ENCODE data around the gene LTBP1. TPM values are rescaled to one million over a fixed set of nuclear protein-coding genes. Genes with fewer than 3 reads are reported as not detected.

LTBP1 gene
- total RNA-seq, 1 experiment from 2014 or later, result 10.3 TPM

DNA sequence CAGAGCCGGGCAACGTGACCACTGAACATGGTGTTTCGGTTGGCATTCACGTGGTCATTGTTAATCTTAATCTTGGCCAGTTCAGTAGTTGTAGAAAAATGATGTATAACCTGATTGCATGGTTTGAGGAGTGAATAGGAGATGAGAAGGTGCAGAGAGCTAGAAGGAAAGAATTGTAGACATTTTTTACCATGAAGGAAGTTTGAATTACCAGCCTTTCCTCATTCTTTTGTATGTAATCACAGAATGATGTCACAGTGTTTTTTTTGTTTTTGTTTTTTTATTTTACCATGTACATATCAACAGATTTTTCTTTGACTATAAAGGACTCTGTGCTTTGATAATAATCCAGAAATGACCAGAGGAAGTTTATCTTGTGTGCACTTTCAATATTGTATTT lies 126.3 kb downstream of the LTBP1 start:
- Histone ChIP-seq H3F3A (ENCODE audit: insufficient read depth, low read depth) (peaks cover 38% of the 10 kb centered on the region), H3K4me3 (no peak overlapping the region), H3K9me3 (ENCODE audit: insufficient read depth, low read depth) (no peaks in the 10 kb centered on the region; the same call in 1 of the 2 replicates), H3K4me1 (replicated peaks; ENCODE audit: insufficient read depth) (peaks cover 62% of the 10 kb centered on the region), H3K9me2 (ENCODE audit: insufficient read depth) (no peaks in the 10 kb centered on the region), H3K4me2 (peak overlapping the region; percentile 20), H4K20me1 (ENCODE audit: insufficient read depth) (no peaks in the 10 kb centered on the region), H3K36me3 (ENCODE audit: low read depth) (no peaks in the 10 kb centered on the region), H3K27me3 (ENCODE audit: insufficient read depth, low read depth) (no peaks in the 10 kb centered on the region), H2AFZ (no peak overlapping the region), H3K27ac (peak overlapping the region; percentile 81), H3K79me2 (ENCODE audit: low read depth) (no peaks in the 10 kb centered on the region)
- POLR2A ChIA-PET (ENCODE audit: unreplicated experiment), result no interaction called here
- DNase-seq, result peak; percentile 39 to 92
- TF ChIP-seq, protein P1, sequence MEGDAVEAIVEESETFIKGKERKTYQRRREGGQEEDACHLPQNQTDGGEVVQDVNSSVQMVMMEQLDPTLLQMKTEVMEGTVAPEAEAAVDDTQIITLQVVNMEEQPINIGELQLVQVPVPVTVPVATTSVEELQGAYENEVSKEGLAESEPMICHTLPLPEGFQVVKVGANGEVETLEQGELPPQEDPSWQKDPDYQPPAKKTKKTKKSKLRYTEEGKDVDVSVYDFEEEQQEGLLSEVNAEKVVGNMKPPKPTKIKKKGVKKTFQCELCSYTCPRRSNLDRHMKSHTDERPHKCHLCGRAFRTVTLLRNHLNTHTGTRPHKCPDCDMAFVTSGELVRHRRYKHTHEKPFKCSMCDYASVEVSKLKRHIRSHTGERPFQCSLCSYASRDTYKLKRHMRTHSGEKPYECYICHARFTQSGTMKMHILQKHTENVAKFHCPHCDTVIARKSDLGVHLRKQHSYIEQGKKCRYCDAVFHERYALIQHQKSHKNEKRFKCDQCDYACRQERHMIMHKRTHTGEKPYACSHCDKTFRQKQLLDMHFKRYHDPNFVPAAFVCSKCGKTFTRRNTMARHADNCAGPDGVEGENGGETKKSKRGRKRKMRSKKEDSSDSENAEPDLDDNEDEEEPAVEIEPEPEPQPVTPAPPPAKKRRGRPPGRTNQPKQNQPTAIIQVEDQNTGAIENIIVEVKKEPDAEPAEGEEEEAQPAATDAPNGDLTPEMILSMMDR (conservative IDR thresholded peaks at IDR 0.05), result no peak
- TF ChIP-seq EZH2 (IDR thresholded peaks at IDR 0.05; ENCODE audit: low read depth), result no peak
- intact Hi-C loops (cut with micrococcal nuclease; ENCODE audit: unreplicated experiment), result no loop called here
- CTCF ChIA-PET, result interaction anchor here (0.5 kb wide), 1 partner anchor 445 kb away, joined by 3 read pairs; the partner anchor contains the start of gene TTC27
- BruUV-seq (replicated peaks), result no TSS peak

DNA sequence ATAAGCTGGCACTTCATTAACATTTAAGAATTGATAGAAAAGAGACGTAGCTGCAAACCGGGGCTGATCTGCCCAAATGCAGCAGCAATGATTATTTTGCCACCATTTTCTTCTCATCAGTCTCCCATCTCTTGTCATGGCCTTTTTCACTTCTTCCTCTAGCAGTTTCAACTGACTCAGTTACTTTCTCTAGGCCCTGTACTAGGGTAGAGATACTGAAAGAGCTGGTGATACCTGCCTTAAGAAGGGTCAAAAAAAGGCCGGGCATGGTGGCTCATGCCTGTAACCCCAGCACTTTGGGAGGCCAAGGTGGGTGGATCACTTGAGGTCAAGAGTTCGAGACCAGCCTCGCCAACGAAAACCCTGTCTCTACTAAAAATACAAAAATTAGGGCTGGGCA lies 127.4 kb downstream of the LTBP1 start:
- no TSS peak for BruUV-seq (replicated peaks)
- H3K9me2 ChIP-seq (ENCODE audit: insufficient read depth), result no peaks in the 10 kb centered on the region
- no peak overlapping the region for H3K4me2 ChIP-seq
- H4K20me1 ChIP-seq (ENCODE audit: insufficient read depth), result no peaks in the 10 kb centered on the region
- H3F3A ChIP-seq (ENCODE audit: insufficient read depth, low read depth), result peaks cover 34% of the 10 kb centered on the region
- no peak for TF ChIP-seq EZH2 (IDR thresholded peaks at IDR 0.05; ENCODE audit: low read depth)
- TF ChIP-seq, protein P1 (conservative IDR thresholded peaks at IDR 0.05), result no peak
- intact Hi-C loops (cut with micrococcal nuclease; ENCODE audit: unreplicated experiment), result no loop called here
- H3K9me3 ChIP-seq (ENCODE audit: insufficient read depth, low read depth), result no peaks in the 10 kb centered on the region; the same call in 1 of the 2 replicates
- DNase-seq, result no peak
- no peaks in the 10 kb centered on the region for H3K79me2 ChIP-seq (ENCODE audit: low read depth)
- CTCF ChIA-PET, result no interaction called here
- H3K36me3 ChIP-seq (ENCODE audit: low read depth), result no peaks in the 10 kb centered on the region
- peaks cover 51% of the 10 kb centered on the region for H3K4me1 ChIP-seq (replicated peaks; ENCODE audit: insufficient read depth)
- no peak overlapping the region for H3K4me3 ChIP-seq
- H3K27ac ChIP-seq, result no peak overlapping the region
- H3K27me3 ChIP-seq (ENCODE audit: insufficient read depth, low read depth), result no peaks in the 10 kb centered on the region
- POLR2A ChIA-PET (ENCODE audit: unreplicated experiment), result no interaction called here
- H2AFZ ChIP-seq, result no peak overlapping the region

DNA sequence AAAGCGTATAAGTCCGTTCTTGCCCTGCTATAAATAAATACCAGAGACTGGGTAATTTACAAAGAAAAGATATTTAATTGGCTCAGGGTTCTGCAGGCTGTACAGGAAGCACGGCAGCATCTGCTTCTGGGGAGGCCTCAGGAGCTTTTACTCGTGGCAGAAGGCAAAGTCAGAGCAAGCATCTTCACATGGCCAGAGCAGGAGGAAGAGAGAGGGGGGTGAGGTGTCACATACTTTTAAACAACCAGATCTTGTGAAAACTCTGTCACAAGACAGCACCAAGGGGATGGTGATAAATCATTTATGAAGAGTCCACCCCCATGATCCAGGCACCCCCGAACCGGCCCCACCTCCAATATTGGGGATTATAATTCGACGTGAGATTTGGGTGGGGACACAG lies 130.6 kb downstream of the LTBP1 start:
- Histone ChIP-seq H3K36me3 (ENCODE audit: low read depth) (no peaks in the 10 kb centered on the region), H2AFZ (no peak overlapping the region), H3K79me2 (ENCODE audit: low read depth) (no peaks in the 10 kb centered on the region), H3F3A (ENCODE audit: insufficient read depth, low read depth) (peaks cover 6% of the 10 kb centered on the region), H3K27ac (no peak overlapping the region), H4K20me1 (ENCODE audit: insufficient read depth) (no peaks in the 10 kb centered on the region), H3K9me2 (ENCODE audit: insufficient read depth) (no peaks in the 10 kb centered on the region), H3K27me3 (ENCODE audit: insufficient read depth, low read depth) (no peaks in the 10 kb centered on the region), H3K4me1 (replicated peaks; ENCODE audit: insufficient read depth) (peaks cover 22% of the 10 kb centered on the region), H3K9me3 (ENCODE audit: insufficient read depth, low read depth) (no peaks in the 10 kb centered on the region), H3K4me3 (no peak overlapping the region), H3K4me2 (no peak overlapping the region)
- ChIA-PET CTCF (no interaction called here), POLR2A (ENCODE audit: unreplicated experiment) (no interaction called here)
- intact Hi-C loops (cut with micrococcal nuclease; ENCODE audit: unreplicated experiment), result no loop called here
- no TSS peak for BruUV-seq (replicated peaks)
- DNase-seq, result no peak
- TF ChIP-seq, protein P1 (conservative IDR thresholded peaks at IDR 0.05), result no peak
- TF ChIP-seq EZH2 (IDR thresholded peaks at IDR 0.05; ENCODE audit: low read depth), result no peak
